H1 (cell line): ENCODE data around the gene CBLB. TPM values are rescaled to one million over a fixed set of nuclear protein-coding genes. Genes with fewer than 3 reads are reported as not detected.

Source experiments
- CTCF ChIA-PET: fragments of 300-600 bp; sonication (Branson Sonifier 250); formaldehyde crosslinking; loops from one replicate; lab custom pipeline; 2021; ENCODE audit not compliant: partially characterized antibody; lab: Charles Lee
- POLR2A ChIA-PET: fragments of 300-600 bp; sonication (Branson Sonifier 250); formaldehyde crosslinking; loops from one replicate; lab custom pipeline; 2021; ENCODE audit warnings: inconsistent platforms; ENCODE audit not compliant: partially characterized antibody; lab: Charles Lee
- DNase-seq, 2 experiments: peaks; one replicate each; pipeline versions ENCODE4 v3.0.0 to v3.0.0-alpha.2; 2010 to 2022; ENCODE audit warnings: low spot score in 2 of 2, low read depth in 1 of 2, mixed read lengths in 1 of 2
- FAIRE-seq: peaks from 2 replicates; lab custom pipeline; 2011; peaks lifted over from hg19 to GRCh38; lab: Jason Lieb, UNC
- H2AFZ ChIP-seq: 2 replicates; pipeline ENCODE4 v1.8.1; 2012; ENCODE audit warnings: low read length, inconsistent platforms
- H2AK5ac ChIP-seq: 2 replicates; pipeline ENCODE4 v1.6.1; 2013; ENCODE audit warnings: low read depth, low read length
- H2BK120ac ChIP-seq: replicated peaks from 2 replicates; pipeline ENCODE3; 2013; ENCODE audit warnings: low read depth, low read length, inconsistent platforms
- H2BK12ac ChIP-seq: 2 replicates; pipeline ENCODE4 v1.6.1; 2013; ENCODE audit warnings: low read depth, low read length
- H2BK15ac ChIP-seq: 2 replicates; pipeline ENCODE4 v1.6.1; 2013; ENCODE audit warnings: low read length
- H2BK20ac ChIP-seq: 2 replicates; pipeline ENCODE4 v1.6.1; 2013; ENCODE audit warnings: low read length
- H2BK5ac ChIP-seq: 2 replicates; pipeline ENCODE4 v1.6.1; 2013; ENCODE audit warnings: low read depth, low read length
- H3K14ac ChIP-seq: 2 replicates; pipeline ENCODE4 v1.6.1; 2013; ENCODE audit warnings: inconsistent platforms; ENCODE audit not compliant: insufficient read length
- H3K18ac ChIP-seq: 2 replicates; pipeline ENCODE4 v1.6.1; 2013; ENCODE audit warnings: low read length; ENCODE audit errors: extremely low read depth
- H3K23ac ChIP-seq: 2 replicates; pipeline ENCODE4 v1.6.1; 2013; ENCODE audit warnings: inconsistent platforms; ENCODE audit not compliant: insufficient read length
- H3K23me2 ChIP-seq: 2 replicates; pipeline ENCODE4 v1.6.1; 2013; ENCODE audit warnings: low read depth, low read length
- H3K27ac ChIP-seq: 2 replicates; pipeline ENCODE4 v1.6.1; 2011; ENCODE audit warnings: low read depth, low read length, inconsistent platforms
- H3K27me3 ChIP-seq, 4 experiments: replicated peaks in 1 of 4; 1 replicate in 1 of 4; 2 replicates in 3 of 4; pipeline versions ENCODE4 v1.6.1 to v1.8.1; 2011 to 2013; ENCODE audit warnings: low read length in 3 of 4, mild to moderate bottlenecking in 3 of 4, inconsistent platforms in 2 of 4, mixed read lengths in 2 of 4, moderate library complexity in 1 of 4; ENCODE audit not compliant: control insufficient read depth in 3 of 4, insufficient read depth in 3 of 4; ENCODE audit errors: extremely low read depth in 1 of 4
- H3K36me3 ChIP-seq, 4 experiments: 2 replicates each; pipeline versions ENCODE4 v1.6.1 to v1.8.1; 2011 to 2013; ENCODE audit warnings: mild to moderate bottlenecking in 4 of 4, low read length in 3 of 4, moderate library complexity in 2 of 4, control low read depth in 1 of 4, inconsistent platforms in 1 of 4; ENCODE audit not compliant: insufficient read depth in 4 of 4, control insufficient read depth in 2 of 4
- H3K4ac ChIP-seq: replicated peaks from 2 replicates; pipeline ENCODE3; 2013; ENCODE audit warnings: low read length, low read depth, mixed read lengths, inconsistent platforms; ENCODE audit not compliant: insufficient read length
- H3K4me1 ChIP-seq, 4 experiments: replicated peaks in 1 of 4; 1 replicate in 1 of 4; 2 replicates in 3 of 4; pipeline versions ENCODE4 v1.6.1 to v1.8.1; 2011 to 2013; ENCODE audit warnings: low read length in 3 of 4, inconsistent platforms in 2 of 4, mixed read lengths in 1 of 4; ENCODE audit not compliant: insufficient read depth in 4 of 4, control insufficient read depth in 3 of 4
- H3K4me2 ChIP-seq, 2 experiments: 2 replicates each; pipeline versions ENCODE4 v1.6.1 to v1.8.1; 2011 to 2013; ENCODE audit warnings: low read depth in 2 of 2, low read length in 2 of 2, control low read depth in 1 of 2, inconsistent platforms in 1 of 2, mild to moderate bottlenecking in 1 of 2; ENCODE audit not compliant: insufficient read depth in 1 of 2
- H3K4me3 ChIP-seq, 4 experiments: fragments of 200-600, 300-600 bp in 1 of 4; sonication (generic), shearing (Covaris generic), sonication (Bioruptor Twin) in 1 of 4; 2 replicates each; pipeline versions ENCODE4 v1.5.1 to v1.8.1; 2011 to 2016; ENCODE audit warnings: low read length in 4 of 4, low read depth in 3 of 4, control low read depth in 2 of 4, inconsistent platforms in 2 of 4, mild to moderate bottlenecking in 2 of 4, mixed read lengths in 1 of 4, moderate library complexity in 1 of 4; ENCODE audit not compliant: insufficient read depth in 2 of 4; ENCODE audit errors: extremely low read depth in 1 of 4
- H3K56ac ChIP-seq: replicated peaks from 2 replicates; pipeline ENCODE3; 2013; ENCODE audit warnings: low read depth, mild to moderate bottlenecking, mixed read lengths, low read length, inconsistent platforms; ENCODE audit not compliant: insufficient read length
- H3K79me1 ChIP-seq: 2 replicates; pipeline ENCODE4 v1.6.1; 2013; ENCODE audit warnings: low read depth, low read length, control low read depth
- H3K79me2 ChIP-seq, 2 experiments: 2 replicates each; pipeline versions ENCODE4 v1.6.1 to v1.8.1; 2012 to 2013; ENCODE audit warnings: low read length in 2 of 2, mild to moderate bottlenecking in 2 of 2, inconsistent platforms in 1 of 2; ENCODE audit not compliant: insufficient read depth in 2 of 2, control insufficient read depth in 1 of 2
- H3K9ac ChIP-seq, 4 experiments: replicated peaks in 1 of 4; 1 replicate in 1 of 4; 2 replicates in 3 of 4; pipeline versions ENCODE4 v1.6.1 to v1.8.1; 2011 to 2013; ENCODE audit warnings: low read depth in 3 of 4, low read length in 3 of 4, control low read depth in 2 of 4, mild to moderate bottlenecking in 2 of 4, moderate library complexity in 2 of 4, inconsistent platforms in 1 of 4; ENCODE audit errors: extremely low read depth in 1 of 4
- H3K9me3 ChIP-seq, 2 experiments: 2 replicates each; pipeline versions ENCODE4 v1.6.1 to v1.8.1; 2012 to 2013; ENCODE audit warnings: mild to moderate bottlenecking in 2 of 2, moderate library complexity in 2 of 2, control low read depth in 1 of 2, inconsistent platforms in 1 of 2, low read depth in 1 of 2, low read length in 1 of 2, mixed read lengths in 1 of 2; ENCODE audit not compliant: insufficient read depth in 2 of 2
- H4K20me1 ChIP-seq, 2 experiments: replicated peaks in 1 of 2; 2 replicates each; pipeline versions ENCODE3 to v1.8.1; 2011 to 2013; ENCODE audit warnings: inconsistent platforms in 2 of 2, low read length in 2 of 2, mild to moderate bottlenecking in 1 of 2; ENCODE audit not compliant: insufficient read depth in 2 of 2, control insufficient read depth in 1 of 2
- H4K5ac ChIP-seq: 2 replicates; pipeline ENCODE4 v1.6.1; 2013; ENCODE audit warnings: low read length, low read depth, mixed read lengths, inconsistent platforms; ENCODE audit not compliant: insufficient read length
- H4K8ac ChIP-seq: 2 replicates; pipeline ENCODE4 v1.8.0; 2013; ENCODE audit warnings: mild to moderate bottlenecking, moderate library complexity, low read length, inconsistent platforms; ENCODE audit not compliant: insufficient read depth; ENCODE audit errors: extremely low read depth
- H4K91ac ChIP-seq: replicated peaks from 2 replicates; pipeline ENCODE3; 2013; ENCODE audit warnings: low read length, mixed read lengths, inconsistent platforms; ENCODE audit not compliant: insufficient read length
- ASH2L ChIP-seq: fragments of 200-600, 300-600 bp; sonication (generic); IDR thresholded peaks from one replicate; pipeline ENCODE4 v1.7.1; 2017; ENCODE audit warnings: low read length
- CTBP2 ChIP-seq: IDR thresholded peaks from 2 replicates; pipeline ENCODE4 v1.7.0; 2011; ENCODE audit warnings: borderline replicate concordance, mild to moderate bottlenecking, moderate library complexity, mixed read lengths, low read length; ENCODE audit not compliant: insufficient read depth, insufficient read length
- EGR1 ChIP-seq: IDR thresholded peaks from 2 replicates; pipeline ENCODE4 v1.6.1; 2011; ENCODE audit warnings: low read depth, low read length, borderline replicate concordance
- EZH2 ChIP-seq: fragments of 200-600 bp; sonication (generic); IDR thresholded peaks from 2 replicates; pipeline ENCODE4 v1.7.1; 2012; ENCODE audit warnings: low read depth, mild to moderate bottlenecking, moderate library complexity, low read length, inconsistent platforms; ENCODE audit not compliant: severe bottlenecking
- GABPA ChIP-seq: IDR thresholded peaks from 2 replicates; pipeline ENCODE4 v1.6.1; 2011; ENCODE audit warnings: mild to moderate bottlenecking, low read length, moderate library complexity, borderline replicate concordance; ENCODE audit not compliant: insufficient read depth
- JUND ChIP-seq: IDR thresholded peaks from 2 replicates; pipeline ENCODE4 v1.6.1; 2011; ENCODE audit warnings: mild to moderate bottlenecking, improper control_type of control experiment, low read length
- KDM5A ChIP-seq: fragments of 200-600 bp; IDR thresholded peaks from 2 replicates; pipeline ENCODE4 v1.7.1; 2012; ENCODE audit warnings: mild to moderate bottlenecking, low read length, inconsistent platforms, mixed read lengths
- NANOG ChIP-seq: IDR thresholded peaks from 2 replicates; pipeline ENCODE4 v1.6.1; 2011; ENCODE audit warnings: low read length, low read depth, mild to moderate bottlenecking, inconsistent platforms; ENCODE audit not compliant: insufficient read depth, poor library complexity, severe bottlenecking
- POLR2AphosphoS5 ChIP-seq: IDR thresholded peaks from 2 replicates; pipeline ENCODE4 v1.6.1; 2011; ENCODE audit warnings: low read depth, low read length
- RAD21 ChIP-seq, 2 experiments: IDR thresholded peaks in 1 of 2; conservative IDR thresholded peaks in 1 of 2; 2 replicates each; pipeline ENCODE4 v1.6.1; 2011; ENCODE audit warnings: low read depth in 2 of 2, low read length in 2 of 2, improper control_type of control experiment in 1 of 2, inconsistent platforms in 1 of 2, mild to moderate bottlenecking in 1 of 2, moderate library complexity in 1 of 2
- TAF1 ChIP-seq: IDR thresholded peaks from 2 replicates; pipeline ENCODE4 v1.6.1; 2011; ENCODE audit warnings: mild to moderate bottlenecking, low read depth, low read length
- USF2 ChIP-seq: IDR thresholded peaks from 2 replicates; pipeline ENCODE4 v1.6.1; 2011; ENCODE audit warnings: low read length, improper control_type of control experiment
- WGBS, 2 experiments: shearing (Covaris generic) in 1 of 2; methylation state at CpG; one replicate each; pipeline versions ENCODE4 v1.1.6 to v1.1.7; 2013 to 2015; ENCODE audit warnings: low lambda C conversion rate in 2 of 2, mixed read lengths in 2 of 2, inconsistent platforms in 1 of 2, low coverage in 1 of 2, missing lambda C conversion rate in 1 of 2; ENCODE audit not compliant: insufficient replicate concordance in 2 of 2, insufficient coverage in 1 of 2, insufficient read length in 1 of 2; ENCODE audit errors: extremely low coverage in 1 of 2, missing lambda C conversion rate in 1 of 2; 5-methylcytosine and 5-hydroxymethylcytosine counted together
- polyA plus RNA-seq, 7 experiments: library from polyadenylated mRNA; depleted of rRNA in 3 of 7; stranded (reverse) in 5 of 7; unstranded in 2 of 7; fragments of >200 nt in 5 of 7; fragments of 200-250 nt in 2 of 7; gene quantifications; 1 replicate in 5 of 7; 2 replicates in 1 of 7; 4 replicates in 1 of 7; pipeline versions ENCODE4 v1.2.1 to v1.2.3, GENCODE V29; 2011 to 2013; ENCODE audit warnings: missing spikeins in 2 of 7, mixed read lengths in 2 of 7
- total RNA-seq: library from RNA; stranded (reverse); fragmentation: NEBNext Ultra II Directional; extraction: Animal tissue kit (Norgen Biotek cat#: 25700); gene quantifications from 2 replicates; pipeline ENCODE4 v1.2.1, GENCODE V29; 2021

CBLB gene
- total and polyA plus RNA-seq, 2 of the 8 experiments (the other 6 are each of a cell fraction or from before 2014, with no cell fraction given): 14.5 to 26.0 TPM

- peaks cover 0 to 18% of the 10 kb centered on the region in 2 experiments; a peak in 2 of 4 replicates for H3K79me2 ChIP-seq
- POLR2A ChIA-PET: no interaction called here
- H3K4me2 ChIP-seq: no peak overlapping the region
- H3K27me3 ChIP-seq: no peaks in the 10 kb centered on the region
- no peak overlapping the region for H3K4me3 ChIP-seq
- H3K4me1 ChIP-seq: peaks cover 0 to 3% (median 1%) of the 10 kb centered on the region in 4 experiments; a peak in 2 of 7 replicates
- no peak overlapping the region for H4K5ac ChIP-seq
- no peaks in the 10 kb centered on the region for H3K36me3 ChIP-seq
- H2AFZ ChIP-seq: no peak overlapping the region
- H4K20me1 ChIP-seq: no peaks in the 10 kb centered on the region
- H2BK120ac ChIP-seq: no peak overlapping the region
- FAIRE-seq (no peak), DNase-seq (no peak)
- TF ChIP-seq EGR1: no peak
- no peak for TF ChIP-seq EZH2
- TF ChIP-seq CTBP2: no peak
- TF ChIP-seq JUND: no peak
- TF ChIP-seq GABPA: no peak
- TF ChIP-seq KDM5A: no peak
- TF ChIP-seq USF2: no peak
- TF ChIP-seq TAF1: no peak
- no peak for TF ChIP-seq NANOG
- TF ChIP-seq ASH2L: no peak
- no peak for TF ChIP-seq RAD21 (IDR thresholded peaks at IDR 0.05 in 1 of 2, conservative IDR thresholded peaks at IDR 0.05 in 1 of 2; ENCODE audit: low read depth in 2 of 2, low read length in 2 of 2)
- TF ChIP-seq POLR2AphosphoS5: no peak
- H2AK5ac ChIP-seq: no peak overlapping the region
- no peak overlapping the region for H3K23ac ChIP-seq
- no peak overlapping the region for H3K4ac ChIP-seq
- no peaks in the 10 kb centered on the region; the same call in 1 of the 2 replicates for H3K79me1 ChIP-seq
- no peak overlapping the region for H2BK5ac ChIP-seq
- no peak overlapping the region for H3K18ac ChIP-seq
- H3K14ac ChIP-seq: no peak overlapping the region
- H3K9ac ChIP-seq: no peak overlapping the region
- no peaks in the 10 kb centered on the region for H3K9me3 ChIP-seq
- CTCF ChIA-PET: no interaction called here
- no peak overlapping the region for H3K27ac ChIP-seq
- H2BK12ac ChIP-seq: no peak overlapping the region
- no peak overlapping the region for H2BK15ac ChIP-seq
- H2BK20ac ChIP-seq: no peak overlapping the region
- no peak overlapping the region for H4K8ac ChIP-seq
- WGBS, 2 experiments: 100% methylated on average over 1 of the region's 1 CpG; no CpG with 5 or more reads in 1 of the 2 experiments
- no peak overlapping the region for H3K56ac ChIP-seq
- H4K91ac ChIP-seq: no peak overlapping the region
- no peaks in the 10 kb centered on the region for H3K23me2 ChIP-seq
Measured at GRCh38 chr3:105771392-105771791, 97.4 kb downstream of the CBLB start.
